Right lobe of liver (tissue), 6 donors: ENCODE measurements around the gene PRR3. TPM values are rescaled to one million over a fixed set of nuclear protein-coding genes. Genes with fewer than 3 reads are reported as not detected.
A peak's percentile ranks its signal among the peaks of the same experiment; 100 is the strongest.

Experiments
- ATAC-seq, 4 donors: fragments of 200-7000 bp; cut with Tn5 transposase; one replicate each; pipeline ENCODE4 v1.9.1; 2020; ENCODE audit warnings: mild to moderate bottlenecking in 4 of 4, moderate library complexity in 4 of 4
- DNase-seq, 3 donors: peaks; one replicate each; pipeline ENCODE4 v3.0.0-alpha.2; 2020
- H3K27ac ChIP-seq, 3 donors: fragments of 200-600 bp; one replicate each; pipeline ENCODE4 v1.8.0; 2022
- H3K27me3 ChIP-seq, 2 donors: fragments of 200-600 bp; one replicate each; pipeline ENCODE4 v1.8.0; 2022
- H3K36me3 ChIP-seq, 4 donors: fragments of 200-600 bp; sonication (generic) in 1 of 4; one replicate each; pipeline versions ENCODE4 v1.5.1 to v1.8.0; 2017 to 2022; ENCODE audit warnings: control low read depth in 1 of 4
- H3K4me1 ChIP-seq, 4 donors: fragments of 200-600 bp; sonication (generic) in 1 of 4; one replicate each; pipeline versions ENCODE4 v1.5.1 to v1.8.0; 2017 to 2022; ENCODE audit warnings: control low read depth in 1 of 4
- H3K4me3 ChIP-seq, 3 donors: fragments of 200-600 bp; one replicate each; pipeline ENCODE4 v1.8.0; 2022
- H3K9me3 ChIP-seq, 4 donors: fragments of 200-600 bp; sonication (generic) in 1 of 4; one replicate each; pipeline versions ENCODE4 v1.5.1 to v1.8.0; 2017 to 2022; ENCODE audit warnings: control low read depth in 1 of 4
- CTCF ChIP-seq, 4 donors: fragments of 200-600 bp in 3 of 4; fragments of 450-650 bp in 1 of 4; IDR thresholded peaks; one replicate each; pipeline versions ENCODE4 v1.5.1 to v1.8.0; 2016 to 2022; ENCODE audit warnings: antibody characterized with exemption in 4 of 4, mild to moderate bottlenecking in 2 of 4
- POLR2A ChIP-seq: fragments of 450-650 bp; IDR thresholded peaks from one replicate; pipeline ENCODE4 v1.6.1; 2017; ENCODE audit warnings: antibody characterized with exemption, mild to moderate bottlenecking
- WGBS: methylation state at CpG from one replicate; pipeline ENCODE4 v1.1.6; 2018; ENCODE audit warnings: low coverage, low lambda C conversion rate; ENCODE audit not compliant: insufficient coverage; ENCODE audit errors: missing lambda C conversion rate; 5-methylcytosine and 5-hydroxymethylcytosine counted together
- intact Hi-C, 2 donors: fragments of 100-400 bp; cut with DNase I; formaldehyde crosslinking; loops; one replicate each; pipeline versions ENCODE4 v1.11.2 to v1.14.1; 2022
- total RNA-seq, 6 experiments: library from RNA; depleted of rRNA in 2 of 6; stranded (reverse); fragments of >200 nt in 2 of 6; fragmentation: NEBNext Ultra II Directional in 3 of 6; extraction: Animal tissue kit (Norgen Biotek cat#: 25700) in 3 of 6; gene quantifications; one replicate each; pipeline versions ENCODE4 v1.1.0 to v1.2.4, GENCODE V29; 2016 to 2023
- donor health status: DM: no; HTN: yes; CAD: no.
- donor health status: DM: no; HTN: no; CAD: no.
- donor health status: DM: no; HTN: no; CAD: no.
- donor health status: DM: no; HTN: yes; CAD: no.
- donor health status: DM: no; HTN: yes; CAD: no.

PRR3 gene
- total RNA-seq, 6 experiments from 2014 or later: 2.3 to 3.8 (median 2.6) TPM

GRCh38 chr6:30555816-30556065 is 1.4 kb upstream of the PRR3 start:
- ATAC-seq: no peak

DNA sequence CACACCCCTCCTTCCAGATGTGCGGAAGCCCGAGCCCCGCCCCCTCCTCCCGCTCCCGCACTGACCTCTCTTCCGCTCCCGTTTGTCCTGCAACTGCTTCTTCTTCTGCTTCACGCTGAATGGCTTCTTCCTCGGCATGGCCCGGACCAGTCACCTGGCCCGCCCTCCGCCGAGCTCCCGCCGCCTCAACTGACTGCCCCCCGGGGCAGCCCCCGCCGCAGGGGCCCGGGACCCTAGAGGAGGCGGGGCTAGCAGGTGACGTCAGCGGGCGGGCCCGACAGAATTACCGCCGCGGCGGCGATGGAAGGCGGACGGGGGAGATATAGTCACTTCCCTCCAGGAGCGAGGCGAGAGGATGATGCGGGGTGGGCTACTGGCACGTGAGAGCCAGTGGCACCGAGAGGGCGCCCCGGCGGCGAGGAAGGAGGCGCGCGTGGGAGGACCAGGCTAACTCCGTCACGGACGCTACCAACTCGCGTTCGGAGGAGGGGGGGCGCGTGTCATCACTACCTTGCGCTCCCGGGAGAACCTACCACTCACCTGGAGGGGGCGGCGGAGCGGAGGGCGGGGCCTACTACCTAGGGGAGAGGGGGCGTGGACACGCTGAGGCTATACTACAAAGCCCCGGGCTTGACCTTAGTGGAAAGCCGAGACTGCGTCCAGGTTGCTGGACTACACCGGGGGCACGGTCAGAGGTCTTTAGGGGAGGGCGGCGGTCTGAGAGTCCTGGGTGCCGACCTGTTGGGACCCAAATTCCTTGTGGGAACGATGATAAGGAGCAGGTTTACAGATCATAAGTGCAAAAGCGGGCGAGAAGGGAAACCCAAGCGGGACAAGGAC is 809 bp upstream of the PRR3 start, which contains the start of gene GNL1:
Gene GNL1, minus strand, starts transcription at position 424 of the 840 bp plus-strand sequence. Its CDS starts 286 bp downstream, at position 138.
- TF ChIP-seq CTCF (IDR thresholded peaks at IDR 0.05): peak in 3 of 4 donors; percentile 4 to 22 (median 14)
- TF ChIP-seq POLR2A: peak; percentile 31
- H3K9me3 ChIP-seq: no peaks in the 10 kb centered on the region
- H3K4me1 ChIP-seq: peaks cover 0 to 14% (median 5%) of the 10 kb centered on the region in 4 donors
- intact Hi-C loops: no loop called here
- ATAC-seq (peak; percentile 93 to 97 (median 94)), DNase-seq (peak; percentile 97 to 99 (median 98))
- peak within 1 kb of the TSS; percentile 93 to 95 (median 95) for H3K27ac ChIP-seq
- peak within 1 kb of the TSS; percentile 77 to 86 (median 84) for H3K4me3 ChIP-seq
- no peaks in the 10 kb centered on the region for H3K27me3 ChIP-seq
- peaks cover 0 to 28% (median 1%) of the 10 kb centered on the region in 4 donors for H3K36me3 ChIP-seq
- WGBS: under 1% methylated on average over 28 of the region's 71 CpGs

More at GRCh38 chr6:30555816-30556065, 1.4 kb upstream of the PRR3 start:
- intact Hi-C loops: no loop called here
- TF ChIP-seq POLR2A (no peak), CTCF (IDR thresholded peaks at IDR 0.05) (no peak)
- 0% methylated on average over 1 of the region's 15 CpGs for WGBS
- Histone ChIP-seq H3K27me3 (no peaks in the 10 kb centered on the region), H3K36me3 (peaks cover 0 to 31% (median 4%) of the 10 kb centered on the region in 4 donors), H3K4me3 (peak overlapping the region; percentile 77 to 86 (median 84)), H3K27ac (peak overlapping the region; percentile 93 to 95 (median 95)), H3K9me3 (no peaks in the 10 kb centered on the region), H3K4me1 (peaks cover 0 to 14% (median 5%) of the 10 kb centered on the region in 4 donors)
- no peak for DNase-seq

- Histone ChIP-seq H3K4me3 (peak overlapping the region; percentile 77 to 86 (median 84)), H3K27ac (peak overlapping the region; percentile 93 to 95 (median 95)), H3K27me3 (no peaks in the 10 kb centered on the region), H3K4me1 (peaks cover 0 to 25% (median 10%) of the 10 kb centered on the region in 4 donors), H3K36me3 (peaks cover 0 to 14% (median 0%) of the 10 kb centered on the region in 4 donors), H3K9me3 (no peaks in the 10 kb centered on the region)
- no peak for DNase-seq
- ATAC-seq: no peak
- 0% methylated on average over 6 of the region's 6 CpGs for WGBS
- intact Hi-C loops: no loop called here
- TF ChIP-seq POLR2A (no peak), CTCF (IDR thresholded peaks at IDR 0.05) (no peak)
These were observed 537 bp downstream of the PRR3 start for GRCh38 chr6:30557683-30557981.

- ATAC-seq (no peak), DNase-seq (no peak)
- Histone ChIP-seq H3K36me3 (no peaks in the 10 kb centered on the region), H3K27ac (no peak overlapping the region), H3K9me3 (no peaks in the 10 kb centered on the region), H3K4me3 (no peak overlapping the region), H3K27me3 (no peaks in the 10 kb centered on the region), H3K4me1 (peaks cover 0 to 47% (median 23%) of the 10 kb centered on the region in 4 donors)
- intact Hi-C loops: no loop called here
- WGBS: 94% methylated on average over 3 of the region's 3 CpGs
- no peak for TF ChIP-seq POLR2A
- no peak for TF ChIP-seq CTCF (IDR thresholded peaks at IDR 0.05)
These were observed 3.8 kb downstream of the PRR3 start for GRCh38 chr6:30560930-30561329.
